Esophagus squamous epithelium (tissue), 4 donors: Measurements from ENCODE around the gene CENPP.

Experiments used
- CTCF ChIP-seq, 6 experiments: fragments of 450-650 bp in 4 of 6; fragments of 200-600 bp in 2 of 6; sonication (generic) in 2 of 6; IDR thresholded peaks; one replicate each; pipeline ENCODE4 v1.5.1; 2016 to 2019; ENCODE audit warnings: antibody characterized with exemption in 6 of 6, mild to moderate bottlenecking in 4 of 6, moderate library complexity in 4 of 6
- POLR2A ChIP-seq, 4 donors: fragments of 450-650 bp; IDR thresholded peaks; one replicate each; pipeline ENCODE4 v1.6.1; 2017; ENCODE audit warnings: antibody characterized with exemption in 4 of 4, mild to moderate bottlenecking in 4 of 4, moderate library complexity in 3 of 4

- no peak for TF ChIP-seq CTCF (IDR thresholded peaks at IDR 0.05)
- no peak for TF ChIP-seq POLR2A (IDR thresholded peaks at IDR 0.05)
Observed at GRCh38 chr9:92524881-92525280, 199.1 kb downstream of the CENPP start.
